H1 (cell line): ENCODE measurements around the gene PLPPR1. TPM values are rescaled to one million over a fixed set of nuclear protein-coding genes. Genes with fewer than 3 reads are reported as not detected.

ENCODE experiments used
- CTCF ChIA-PET: fragments of 300-600 bp; sonication (Branson Sonifier 250); formaldehyde crosslinking; loops from one replicate; lab custom pipeline; 2021; ENCODE audit not compliant: partially characterized antibody; lab: Charles Lee
- POLR2A ChIA-PET: fragments of 300-600 bp; sonication (Branson Sonifier 250); formaldehyde crosslinking; loops from one replicate; lab custom pipeline; 2021; ENCODE audit warnings: inconsistent platforms; ENCODE audit not compliant: partially characterized antibody; lab: Charles Lee
- DNase-seq, 2 experiments: peaks; one replicate each; pipeline versions ENCODE4 v3.0.0 to v3.0.0-alpha.2; 2010 to 2022; ENCODE audit warnings: low spot score in 2 of 2, low read depth in 1 of 2, mixed read lengths in 1 of 2
- FAIRE-seq: peaks from 2 replicates; lab custom pipeline; 2011; peaks lifted over from hg19 to GRCh38; lab: Jason Lieb, UNC
- H2AFZ ChIP-seq: 2 replicates; pipeline ENCODE4 v1.8.1; 2012; ENCODE audit warnings: low read length, inconsistent platforms
- H2AK5ac ChIP-seq: 2 replicates; pipeline ENCODE4 v1.6.1; 2013; ENCODE audit warnings: low read depth, low read length
- H2BK120ac ChIP-seq: replicated peaks from 2 replicates; pipeline ENCODE3; 2013; ENCODE audit warnings: low read depth, low read length, inconsistent platforms
- H2BK12ac ChIP-seq: 2 replicates; pipeline ENCODE4 v1.6.1; 2013; ENCODE audit warnings: low read depth, low read length
- H2BK15ac ChIP-seq: 2 replicates; pipeline ENCODE4 v1.6.1; 2013; ENCODE audit warnings: low read length
- H2BK20ac ChIP-seq: 2 replicates; pipeline ENCODE4 v1.6.1; 2013; ENCODE audit warnings: low read length
- H2BK5ac ChIP-seq: 2 replicates; pipeline ENCODE4 v1.6.1; 2013; ENCODE audit warnings: low read depth, low read length
- H3K14ac ChIP-seq: 2 replicates; pipeline ENCODE4 v1.6.1; 2013; ENCODE audit warnings: inconsistent platforms; ENCODE audit not compliant: insufficient read length
- H3K18ac ChIP-seq: 2 replicates; pipeline ENCODE4 v1.6.1; 2013; ENCODE audit warnings: low read length; ENCODE audit errors: extremely low read depth
- H3K23ac ChIP-seq: 2 replicates; pipeline ENCODE4 v1.6.1; 2013; ENCODE audit warnings: inconsistent platforms; ENCODE audit not compliant: insufficient read length
- H3K23me2 ChIP-seq: 2 replicates; pipeline ENCODE4 v1.6.1; 2013; ENCODE audit warnings: low read depth, low read length
- H3K27ac ChIP-seq: 2 replicates; pipeline ENCODE4 v1.6.1; 2011; ENCODE audit warnings: low read depth, low read length, inconsistent platforms
- H3K27me3 ChIP-seq, 4 experiments: replicated peaks in 1 of 4; 1 replicate in 1 of 4; 2 replicates in 3 of 4; pipeline versions ENCODE4 v1.6.1 to v1.8.1; 2011 to 2013; ENCODE audit warnings: low read length in 3 of 4, mild to moderate bottlenecking in 3 of 4, inconsistent platforms in 2 of 4, mixed read lengths in 2 of 4, moderate library complexity in 1 of 4; ENCODE audit not compliant: control insufficient read depth in 3 of 4, insufficient read depth in 3 of 4; ENCODE audit errors: extremely low read depth in 1 of 4
- H3K36me3 ChIP-seq, 4 experiments: 2 replicates each; pipeline versions ENCODE4 v1.6.1 to v1.8.1; 2011 to 2013; ENCODE audit warnings: mild to moderate bottlenecking in 4 of 4, low read length in 3 of 4, moderate library complexity in 2 of 4, control low read depth in 1 of 4, inconsistent platforms in 1 of 4; ENCODE audit not compliant: insufficient read depth in 4 of 4, control insufficient read depth in 2 of 4
- H3K4ac ChIP-seq: replicated peaks from 2 replicates; pipeline ENCODE3; 2013; ENCODE audit warnings: low read length, low read depth, mixed read lengths, inconsistent platforms; ENCODE audit not compliant: insufficient read length
- H3K4me1 ChIP-seq, 4 experiments: replicated peaks in 1 of 4; 1 replicate in 1 of 4; 2 replicates in 3 of 4; pipeline versions ENCODE4 v1.6.1 to v1.8.1; 2011 to 2013; ENCODE audit warnings: low read length in 3 of 4, inconsistent platforms in 2 of 4, mixed read lengths in 1 of 4; ENCODE audit not compliant: insufficient read depth in 4 of 4, control insufficient read depth in 3 of 4
- H3K4me2 ChIP-seq, 2 experiments: 2 replicates each; pipeline versions ENCODE4 v1.6.1 to v1.8.1; 2011 to 2013; ENCODE audit warnings: low read depth in 2 of 2, low read length in 2 of 2, control low read depth in 1 of 2, inconsistent platforms in 1 of 2, mild to moderate bottlenecking in 1 of 2; ENCODE audit not compliant: insufficient read depth in 1 of 2
- H3K4me3 ChIP-seq, 4 experiments: fragments of 200-600, 300-600 bp in 1 of 4; sonication (generic), shearing (Covaris generic), sonication (Bioruptor Twin) in 1 of 4; 2 replicates each; pipeline versions ENCODE4 v1.5.1 to v1.8.1; 2011 to 2016; ENCODE audit warnings: low read length in 4 of 4, low read depth in 3 of 4, control low read depth in 2 of 4, inconsistent platforms in 2 of 4, mild to moderate bottlenecking in 2 of 4, mixed read lengths in 1 of 4, moderate library complexity in 1 of 4; ENCODE audit not compliant: insufficient read depth in 2 of 4; ENCODE audit errors: extremely low read depth in 1 of 4
- H3K56ac ChIP-seq: replicated peaks from 2 replicates; pipeline ENCODE3; 2013; ENCODE audit warnings: low read depth, mild to moderate bottlenecking, mixed read lengths, low read length, inconsistent platforms; ENCODE audit not compliant: insufficient read length
- H3K79me1 ChIP-seq: 2 replicates; pipeline ENCODE4 v1.6.1; 2013; ENCODE audit warnings: low read depth, low read length, control low read depth
- H3K79me2 ChIP-seq, 2 experiments: 2 replicates each; pipeline versions ENCODE4 v1.6.1 to v1.8.1; 2012 to 2013; ENCODE audit warnings: low read length in 2 of 2, mild to moderate bottlenecking in 2 of 2, inconsistent platforms in 1 of 2; ENCODE audit not compliant: insufficient read depth in 2 of 2, control insufficient read depth in 1 of 2
- H3K9ac ChIP-seq, 4 experiments: replicated peaks in 1 of 4; 1 replicate in 1 of 4; 2 replicates in 3 of 4; pipeline versions ENCODE4 v1.6.1 to v1.8.1; 2011 to 2013; ENCODE audit warnings: low read depth in 3 of 4, low read length in 3 of 4, control low read depth in 2 of 4, mild to moderate bottlenecking in 2 of 4, moderate library complexity in 2 of 4, inconsistent platforms in 1 of 4; ENCODE audit errors: extremely low read depth in 1 of 4
- H3K9me3 ChIP-seq, 2 experiments: 2 replicates each; pipeline versions ENCODE4 v1.6.1 to v1.8.1; 2012 to 2013; ENCODE audit warnings: mild to moderate bottlenecking in 2 of 2, moderate library complexity in 2 of 2, control low read depth in 1 of 2, inconsistent platforms in 1 of 2, low read depth in 1 of 2, low read length in 1 of 2, mixed read lengths in 1 of 2; ENCODE audit not compliant: insufficient read depth in 2 of 2
- H4K20me1 ChIP-seq, 2 experiments: replicated peaks in 1 of 2; 2 replicates each; pipeline versions ENCODE3 to v1.8.1; 2011 to 2013; ENCODE audit warnings: inconsistent platforms in 2 of 2, low read length in 2 of 2, mild to moderate bottlenecking in 1 of 2; ENCODE audit not compliant: insufficient read depth in 2 of 2, control insufficient read depth in 1 of 2
- H4K5ac ChIP-seq: 2 replicates; pipeline ENCODE4 v1.6.1; 2013; ENCODE audit warnings: low read length, low read depth, mixed read lengths, inconsistent platforms; ENCODE audit not compliant: insufficient read length
- H4K8ac ChIP-seq: 2 replicates; pipeline ENCODE4 v1.8.0; 2013; ENCODE audit warnings: mild to moderate bottlenecking, moderate library complexity, low read length, inconsistent platforms; ENCODE audit not compliant: insufficient read depth; ENCODE audit errors: extremely low read depth
- H4K91ac ChIP-seq: replicated peaks from 2 replicates; pipeline ENCODE3; 2013; ENCODE audit warnings: low read length, mixed read lengths, inconsistent platforms; ENCODE audit not compliant: insufficient read length
- CEBPB ChIP-seq: IDR thresholded peaks from 2 replicates; pipeline ENCODE4 v1.6.1; 2012; ENCODE audit warnings: low read depth, low read length
- CHD1 ChIP-seq: IDR thresholded peaks from 2 replicates; pipeline ENCODE4 v1.6.1; 2012; ENCODE audit warnings: low read depth, low read length, improper control_type of control experiment
- KDM5A ChIP-seq: fragments of 200-600 bp; IDR thresholded peaks from 2 replicates; pipeline ENCODE4 v1.7.1; 2012; ENCODE audit warnings: mild to moderate bottlenecking, low read length, inconsistent platforms, mixed read lengths
- POLR2AphosphoS5 ChIP-seq: IDR thresholded peaks from 2 replicates; pipeline ENCODE4 v1.6.1; 2011; ENCODE audit warnings: low read depth, low read length
- RAD21 ChIP-seq, 2 experiments: IDR thresholded peaks in 1 of 2; conservative IDR thresholded peaks in 1 of 2; 2 replicates each; pipeline ENCODE4 v1.6.1; 2011; ENCODE audit warnings: low read depth in 2 of 2, low read length in 2 of 2, improper control_type of control experiment in 1 of 2, inconsistent platforms in 1 of 2, mild to moderate bottlenecking in 1 of 2, moderate library complexity in 1 of 2
- RFX5 ChIP-seq: IDR thresholded peaks from 2 replicates; pipeline ENCODE4 v1.6.1; 2011; ENCODE audit warnings: low read depth, low read length, improper control_type of control experiment, borderline replicate concordance
- WGBS, 2 experiments: shearing (Covaris generic) in 1 of 2; methylation state at CpG; one replicate each; pipeline versions ENCODE4 v1.1.6 to v1.1.7; 2013 to 2015; ENCODE audit warnings: low lambda C conversion rate in 2 of 2, mixed read lengths in 2 of 2, inconsistent platforms in 1 of 2, low coverage in 1 of 2, missing lambda C conversion rate in 1 of 2; ENCODE audit not compliant: insufficient replicate concordance in 2 of 2, insufficient coverage in 1 of 2, insufficient read length in 1 of 2; ENCODE audit errors: extremely low coverage in 1 of 2, missing lambda C conversion rate in 1 of 2; 5-methylcytosine and 5-hydroxymethylcytosine counted together
- polyA plus RNA-seq, 7 experiments: library from polyadenylated mRNA; depleted of rRNA in 3 of 7; stranded (reverse) in 5 of 7; unstranded in 2 of 7; fragments of >200 nt in 5 of 7; fragments of 200-250 nt in 2 of 7; gene quantifications; 1 replicate in 5 of 7; 2 replicates in 1 of 7; 4 replicates in 1 of 7; pipeline versions ENCODE4 v1.2.1 to v1.2.3, GENCODE V29; 2011 to 2013; ENCODE audit warnings: missing spikeins in 2 of 7, mixed read lengths in 2 of 7
- total RNA-seq: library from RNA; stranded (reverse); fragmentation: NEBNext Ultra II Directional; extraction: Animal tissue kit (Norgen Biotek cat#: 25700); gene quantifications from 2 replicates; pipeline ENCODE4 v1.2.1, GENCODE V29; 2021

PLPPR1 gene
- total and polyA plus RNA-seq, 2 of the 8 experiments (the other 6 are each of a cell fraction or from before 2014, with no cell fraction given) = 1.4 to 1.8 TPM

- Histone ChIP-seq H2AFZ (no peak overlapping the region), H2AK5ac (no peak overlapping the region), H3K27ac (no peak overlapping the region), H2BK120ac (no peak overlapping the region), H4K91ac (no peak overlapping the region), H4K20me1 (no peaks in the 10 kb centered on the region), H2BK20ac (no peak overlapping the region), H3K14ac (no peak overlapping the region), H3K9me3 (no peaks in the 10 kb centered on the region), H3K18ac (no peak overlapping the region), H3K9ac (no peak overlapping the region), H3K23me2 (no peaks in the 10 kb centered on the region; the same call in 1 of the 2 replicates), H3K4me1 (no peaks in the 10 kb centered on the region), H3K79me2 (no peaks in the 10 kb centered on the region), H3K4me2 (no peak overlapping the region), H2BK5ac (no peak overlapping the region), H3K36me3 (no peaks in the 10 kb centered on the region), H3K4ac (no peak overlapping the region), H3K56ac (no peak overlapping the region), H3K79me1 (no peaks in the 10 kb centered on the region), H2BK15ac (no peak overlapping the region), H3K23ac (no peak overlapping the region), H2BK12ac (no peak overlapping the region), H4K5ac (no peak overlapping the region), H3K27me3 (no peaks in the 10 kb centered on the region), H4K8ac (no peak overlapping the region), H3K4me3 (no peak overlapping the region)
- POLR2A ChIA-PET = no interaction called here
- WGBS, 2 experiments = 89% methylated on average over 5 of the region's 5 CpGs; no CpG with 5 or more reads in 1 of the 2 experiments
- FAIRE-seq = peak; percentile 45
- DNase-seq = peak in 1 of 2 experiments; percentile 61
- CTCF ChIA-PET = interaction anchor here (0.9 kb wide), 1 partner anchor 8 kb away, joined by 3 read pairs; no protein-coding TSS in a partner anchor
- TF ChIP-seq RAD21 (IDR thresholded peaks at IDR 0.05 in 1 of 2, conservative IDR thresholded peaks at IDR 0.05 in 1 of 2; ENCODE audit: low read depth in 2 of 2, low read length in 2 of 2) (peak; percentile 43 to 64), RFX5 (no peak), CHD1 (no peak), POLR2AphosphoS5 (no peak), CEBPB (peak; percentile 74; the same call in 1 of the 2 replicates), KDM5A (no peak)
These were observed 147.9 kb downstream of the PLPPR1 start for GRCh38 chr9:101176384-101176783.
